IPS-NIHi7 (cell line): ENCODE data around the gene SPATA6.
"Not testable (repeated sequence)": the region's sequence is repeated elsewhere in the genome, so short reads cannot be mapped to it uniquely, and the experiment has no call there.

Source experiments
- DNase-seq: peaks from one replicate; pipeline ENCODE4 v3.0.0; 2012; ENCODE audit warnings: mixed read lengths; ENCODE audit errors: extremely low spot score

Gene SPATA6

GRCh38 chr1:48462716-48463302 lies 9.2 kb downstream of the SPATA6 start:
- no peak for DNase-seq

GRCh38 chr1:48450505-48450904 lies 21.5 kb downstream of the SPATA6 start:
- DNase-seq = no peak

GRCh38 chr1:48448932-48449331 lies 23.1 kb downstream of the SPATA6 start:
- DNase-seq = no peak

- not testable (repeated sequence) for DNase-seq
Observed at GRCh38 chr1:48444186-48444585, 27.8 kb downstream of the SPATA6 start.

GRCh38 chr1:48442864-48443619 lies 29.0 kb downstream of the SPATA6 start:
- DNase-seq = no peak

- not testable (repeated sequence) for DNase-seq
Observed at GRCh38 chr1:48440786-48441185, 31.2 kb downstream of the SPATA6 start.

GRCh38 chr1:48439380-48439779 lies 32.6 kb downstream of the SPATA6 start:
- no peak for DNase-seq

- DNase-seq = not testable (repeated sequence)
Observed at GRCh38 chr1:48437379-48437778, 34.6 kb downstream of the SPATA6 start.

- not testable (repeated sequence) for DNase-seq
Observed at GRCh38 chr1:48435312-48436002, 36.5 kb downstream of the SPATA6 start.

GRCh38 chr1:48430832-48431231 lies 41.2 kb downstream of the SPATA6 start:
- DNase-seq = no peak

- DNase-seq = no peak
Observed at GRCh38 chr1:48422009-48422408, 50.0 kb downstream of the SPATA6 start.

- no peak for DNase-seq
Observed at GRCh38 chr1:48418742-48419141, 53.3 kb downstream of the SPATA6 start.

GRCh38 chr1:48415050-48415449 lies 57.0 kb downstream of the SPATA6 start:
- DNase-seq = no peak

- peak; percentile 9 for DNase-seq
Observed at GRCh38 chr1:48414264-48414663, 57.7 kb downstream of the SPATA6 start.

GRCh38 chr1:48405940-48406339 lies 66.1 kb downstream of the SPATA6 start:
- no peak for DNase-seq

GRCh38 chr1:48405400-48405799 lies 66.6 kb downstream of the SPATA6 start:
- no peak for DNase-seq

- no peak for DNase-seq
Observed at GRCh38 chr1:48402599-48402998, 69.4 kb downstream of the SPATA6 start.

GRCh38 chr1:48396208-48396607 lies 75.8 kb downstream of the SPATA6 start:
- no peak for DNase-seq

GRCh38 chr1:48391926-48392325 lies 80.1 kb downstream of the SPATA6 start:
- no peak for DNase-seq

GRCh38 chr1:48387409-48387808 lies 84.6 kb downstream of the SPATA6 start:
- DNase-seq = no peak

- DNase-seq = no peak
Observed at GRCh38 chr1:48374785-48375184, 97.2 kb downstream of the SPATA6 start.

- no peak for DNase-seq
Observed at GRCh38 chr1:48371598-48371997, 100.4 kb downstream of the SPATA6 start.

- DNase-seq = no peak
Observed at GRCh38 chr1:48362901-48363300, 109.1 kb downstream of the SPATA6 start.
